PC-9 (cell line): Measurements from ENCODE around the gene CYP3A7. TPM values are rescaled to one million over a fixed set of nuclear protein-coding genes. Genes with fewer than 3 reads are reported as not detected.
A peak's percentile ranks its signal among the peaks of the same experiment; 100 is the strongest.

Source experiments
- BruUV-seq: library from RNA; stranded (reverse); fragments of 400-500 nt; replicated peaks from 2 replicates; lab custom pipeline; 2021; lab: Mats Ljungman, UMichigan
- CTCF ChIA-PET: fragments of 300-600 bp; sonication (Branson Sonifier 250); formaldehyde crosslinking; loops from one replicate; lab custom pipeline; 2022; ENCODE audit warnings: antibody characterized with exemption; lab: Charles Lee
- POLR2A ChIA-PET: fragments of 300-600 bp; sonication (Branson Sonifier 250); formaldehyde crosslinking; loops from one replicate; lab custom pipeline; 2022; ENCODE audit warnings: antibody characterized with exemption; ENCODE audit not compliant: unreplicated experiment; lab: Charles Lee
- DNase-seq, 2 experiments: peaks; one replicate each; pipeline versions ENCODE4 v3.0.0 to v3.0.0-alpha.2; 2015 to 2022; ENCODE audit warnings: mixed read lengths in 1 of 2
- H2AFZ ChIP-seq: fragments of 200-600 bp; sonication (generic); 2 replicates; pipeline ENCODE4 v1.8.1; 2017; ENCODE audit warnings: antibody characterized with exemption
- H3F3A ChIP-seq: fragments of 200-600 bp; sonication (generic); 2 replicates; pipeline ENCODE4 v1.8.1; 2017; ENCODE audit warnings: antibody characterized with exemption, mild to moderate bottlenecking, low read depth; ENCODE audit not compliant: insufficient read depth
- H3K27ac ChIP-seq: fragments of 200-600 bp; sonication (generic); 2 replicates; pipeline ENCODE4 v1.6.1; 2016; ENCODE audit warnings: mixed run types
- H3K27me3 ChIP-seq: fragments of 200-600 bp; sonication (generic); 2 replicates; pipeline ENCODE4 v1.6.1; 2016; ENCODE audit warnings: low read depth, mixed run types; ENCODE audit not compliant: insufficient read depth
- H3K36me3 ChIP-seq: fragments of 200-600 bp; sonication (generic); 2 replicates; pipeline ENCODE4 v1.6.1; 2016; ENCODE audit warnings: low read depth, mixed run types
- H3K4me1 ChIP-seq: fragments of 200-600 bp; sonication (generic); replicated peaks from 2 replicates; pipeline ENCODE4 v1.6.1; 2016; ENCODE audit warnings: mixed run types; ENCODE audit not compliant: insufficient read depth
- H3K4me2 ChIP-seq: fragments of 200-600 bp; sonication (generic); 2 replicates; pipeline ENCODE4 v1.6.1; 2017; ENCODE audit warnings: mixed run types
- H3K4me3 ChIP-seq: fragments of 200-600 bp; sonication (generic); 2 replicates; pipeline ENCODE4 v1.6.1; 2016; ENCODE audit warnings: mixed run types
- H3K79me2 ChIP-seq: fragments of 200-600 bp; sonication (generic); 2 replicates; pipeline ENCODE4 v1.6.1; 2017; ENCODE audit warnings: low read depth, mixed run types
- H3K9me2 ChIP-seq: fragments of 200-600 bp; sonication (generic); 2 replicates; pipeline ENCODE4 v1.8.1; 2017; ENCODE audit warnings: mild to moderate bottlenecking; ENCODE audit not compliant: insufficient read depth
- H3K9me3 ChIP-seq: fragments of 200-600 bp; sonication (generic); 2 replicates; pipeline ENCODE4 v1.8.1; 2016; ENCODE audit warnings: low read depth; ENCODE audit not compliant: insufficient read depth
- H4K20me1 ChIP-seq: fragments of 200-600 bp; sonication (generic); 2 replicates; pipeline ENCODE4 v1.8.1; 2017; ENCODE audit not compliant: insufficient read depth
- CTCF ChIP-seq: fragments of 200-600 bp; sonication (generic); conservative IDR thresholded peaks from 2 replicates; pipeline ENCODE4 v1.6.1; 2017; ENCODE audit warnings: mixed run types, antibody characterized with exemption, mild to moderate bottlenecking, moderate library complexity
- EZH2 ChIP-seq: fragments of 200-600 bp; sonication (generic); IDR thresholded peaks from 2 replicates; pipeline ENCODE4 v1.8.0; 2017; ENCODE audit warnings: antibody characterized with exemption, low read depth
- intact Hi-C: fragments of 100-400 bp; cut with micrococcal nuclease; formaldehyde crosslinking; loops from one replicate; pipeline ENCODE4 v1.10.0; 2022; ENCODE audit not compliant: unreplicated experiment
- total RNA-seq: library from RNA; stranded (reverse); gene quantifications from 2 replicates; pipeline ENCODE4 v1.2.3, GENCODE V29; 2021

CYP3A7 gene
- total RNA-seq, 1 experiment from 2014 or later = not detected

- H2AFZ ChIP-seq = no peak overlapping the region
- no peaks in the 10 kb centered on the region for H3K36me3 ChIP-seq
- intact Hi-C loops = no loop called here
- no peak overlapping the region for H3K4me3 ChIP-seq
- H3K4me1 ChIP-seq = peaks cover 42% of the 10 kb centered on the region
- H3K79me2 ChIP-seq = no peaks in the 10 kb centered on the region
- TF ChIP-seq CTCF (no peak), EZH2 (no peak)
- H3K9me2 ChIP-seq = no peaks in the 10 kb centered on the region
- H3K4me2 ChIP-seq = no peak overlapping the region
- H4K20me1 ChIP-seq = no peaks in the 10 kb centered on the region
- ChIA-PET CTCF (no interaction called here), POLR2A (interaction anchor here (0.6 kb wide), 1 partner anchor 21 kb away, joined by 3 read pairs; no protein-coding TSS in a partner anchor)
- H3K27ac ChIP-seq = no peak overlapping the region
- H3K27me3 ChIP-seq = no peaks in the 10 kb centered on the region
- no peak for DNase-seq
- BruUV-seq = no TSS peak
- H3F3A ChIP-seq = peaks cover 27% of the 10 kb centered on the region
- H3K9me3 ChIP-seq = no peaks in the 10 kb centered on the region
Measured at GRCh38 chr7:99731638-99732374, 3.2 kb downstream of the CYP3A7 start.

- Histone ChIP-seq H3K27ac (no peak overlapping the region), H2AFZ (no peak overlapping the region), H3K36me3 (no peaks in the 10 kb centered on the region), H3K27me3 (no peaks in the 10 kb centered on the region), H3K9me2 (no peaks in the 10 kb centered on the region), H3K9me3 (no peaks in the 10 kb centered on the region), H3K79me2 (no peaks in the 10 kb centered on the region), H3K4me2 (peak overlapping the region; percentile 82; the same call in 1 of the 2 replicates), H3K4me3 (no peak overlapping the region), H3F3A (peaks cover 27% of the 10 kb centered on the region), H4K20me1 (no peaks in the 10 kb centered on the region), H3K4me1 (peaks cover 42% of the 10 kb centered on the region)
- CTCF ChIA-PET = interaction anchor here (0.5 kb wide), 1 partner anchor 811 kb away, joined by 3 read pairs; no protein-coding TSS in a partner anchor
- TF ChIP-seq EZH2 = no peak
- TF ChIP-seq CTCF = no peak
- no peak for DNase-seq
- POLR2A ChIA-PET = interaction anchor here (0.6 kb wide), 1 partner anchor 21 kb away, joined by 3 read pairs; no protein-coding TSS in a partner anchor
- intact Hi-C loops = no loop called here
- BruUV-seq = no TSS peak
Measured at GRCh38 chr7:99730992-99731391, 4.0 kb downstream of the CYP3A7 start.

GRCh38 chr7:99730238-99730810 lies 4.7 kb downstream of the CYP3A7 start:
- POLR2A ChIA-PET = interaction anchor here (0.7 kb wide), 1 partner anchor 1274 kb away, joined by 3 read pairs; no protein-coding TSS in a partner anchor
- DNase-seq = no peak

More at GRCh38 chr7:99730238-99730810, 4.7 kb downstream of the CYP3A7 start:
- TF ChIP-seq EZH2 (no peak), CTCF (no peak)
- Histone ChIP-seq H2AFZ (no peak overlapping the region), H3K4me1 (peaks cover 42% of the 10 kb centered on the region), H3K79me2 (no peaks in the 10 kb centered on the region), H3K36me3 (no peaks in the 10 kb centered on the region), H3K9me3 (no peaks in the 10 kb centered on the region), H4K20me1 (no peaks in the 10 kb centered on the region), H3K27me3 (no peaks in the 10 kb centered on the region), H3K4me3 (no peak overlapping the region), H3F3A (peaks cover 27% of the 10 kb centered on the region), H3K9me2 (no peaks in the 10 kb centered on the region), H3K4me2 (peak overlapping the region; percentile 82), H3K27ac (peak overlapping the region; percentile 75)
- intact Hi-C loops = no loop called here
- no TSS peak for BruUV-seq
- CTCF ChIA-PET = interaction anchor here (0.5 kb wide), 1 partner anchor 810 kb away, joined by 3 read pairs; no protein-coding TSS in a partner anchor
